HG03064 (cell line): ENCODE data around the gene UFD1.

Source experiments
- ATAC-seq: cut with Tn5 transposase; IDR thresholded peaks from one replicate; pipeline ENCODE4 v1.9.1; 2021; ENCODE audit warnings: low read depth; ENCODE audit not compliant: unreplicated experiment

UFD1 gene

GRCh38 chr22:19431649-19432132 is 47.3 kb downstream of the UFD1 start, which contains the start of gene HIRA:
TSS of gene HIRA (minus strand) at chr22:19431733. CDS start at chr22:19431476, 257 bp downstream.
- peak; percentile 38 for ATAC-seq

- peak; percentile 3 for ATAC-seq
Measured at GRCh38 chr22:19430890-19431541, 48.0 kb downstream of the UFD1 start.

- no peak for ATAC-seq
Measured at GRCh38 chr22:19429950-19430889, 48.8 kb downstream of the UFD1 start.

- no peak for ATAC-seq
Measured at GRCh38 chr22:19424186-19424500, 54.9 kb downstream of the UFD1 start.

- no peak for ATAC-seq
Measured at GRCh38 chr22:19422440-19423301, 56.3 kb downstream of the UFD1 start.

- ATAC-seq = no peak
Measured at GRCh38 chr22:19420321-19420720, 58.7 kb downstream of the UFD1 start.

GRCh38 chr22:19419464-19420178 is 59.4 kb downstream of the UFD1 start:
- ATAC-seq = peak; percentile 48

GRCh38 chr22:19419086-19419463 is 59.9 kb downstream of the UFD1 start:
- no peak for ATAC-seq

- no peak for ATAC-seq
Measured at GRCh38 chr22:19412923-19413322, 66.1 kb downstream of the UFD1 start.

GRCh38 chr22:19412478-19412877 is 66.5 kb downstream of the UFD1 start:
- no peak for ATAC-seq

- no peak for ATAC-seq
Measured at GRCh38 chr22:19411690-19412045, 67.3 kb downstream of the UFD1 start.

- ATAC-seq = no peak
Measured at GRCh38 chr22:19410941-19411689, 67.9 kb downstream of the UFD1 start.

- ATAC-seq = no peak
Measured at GRCh38 chr22:19407649-19408606, 71.1 kb downstream of the UFD1 start.

- ATAC-seq = no peak
Measured at GRCh38 chr22:19406846-19407245, 72.1 kb downstream of the UFD1 start.

- ATAC-seq = no peak
Measured at GRCh38 chr22:19406281-19406811, 72.6 kb downstream of the UFD1 start.

GRCh38 chr22:19405652-19406051 is 73.3 kb downstream of the UFD1 start:
- no peak for ATAC-seq

- no peak for ATAC-seq
Measured at GRCh38 chr22:19405133-19405532, 73.9 kb downstream of the UFD1 start.

GRCh38 chr22:19404676-19405075 is 74.3 kb downstream of the UFD1 start:
- no peak for ATAC-seq
